Liver (tissue), 9 donors: ENCODE measurements around the gene AJM1. TPM values are rescaled to one million over a fixed set of nuclear protein-coding genes. Genes with fewer than 3 reads are reported as not detected.

Experiments
- DNase-seq: peaks from one replicate; pipeline ENCODE4 v3.0.0-alpha.2; 2017; ENCODE audit warnings: low spot score
- H3K27ac ChIP-seq, 2 donors: one replicate each; pipeline ENCODE4 v1.7.0; 2013; ENCODE audit warnings: inconsistent platforms in 2 of 2, low read length in 2 of 2, control low read depth in 1 of 2, low read depth in 1 of 2, mild to moderate bottlenecking in 1 of 2
- H3K27me3 ChIP-seq, 4 donors: one replicate each; pipeline versions ENCODE4 v1.6.1 to v1.7.0; 2013; ENCODE audit warnings: low read length in 3 of 4, inconsistent platforms in 1 of 4, mild to moderate bottlenecking in 1 of 4, moderate library complexity in 1 of 4; ENCODE audit not compliant: control insufficient read depth in 4 of 4, insufficient read depth in 4 of 4
- H3K36me3 ChIP-seq, 4 donors: one replicate each; pipeline versions ENCODE4 v1.6.1 to v1.7.0; 2013; ENCODE audit warnings: low read length in 3 of 4, mild to moderate bottlenecking in 3 of 4, low read depth in 1 of 4, moderate library complexity in 1 of 4; ENCODE audit not compliant: control insufficient read depth in 4 of 4, insufficient read depth in 3 of 4
- H3K4me1 ChIP-seq, 4 donors: one replicate each; pipeline versions ENCODE4 v1.6.1 to v1.7.0; 2013; ENCODE audit warnings: low read length in 3 of 4, mild to moderate bottlenecking in 3 of 4, moderate library complexity in 1 of 4; ENCODE audit not compliant: control insufficient read depth in 4 of 4, insufficient read depth in 4 of 4
- H3K4me3 ChIP-seq, 3 donors: one replicate each; pipeline versions ENCODE4 v1.6.1 to v1.7.0; 2013; ENCODE audit warnings: low read length in 3 of 3, control low read depth in 1 of 3, low read depth in 1 of 3, mild to moderate bottlenecking in 1 of 3
- H3K9ac ChIP-seq, 2 donors: one replicate each; pipeline ENCODE4 v1.7.0; 2013; ENCODE audit warnings: low read length in 2 of 2, mild to moderate bottlenecking in 2 of 2, moderate library complexity in 2 of 2, control low read depth in 1 of 2, low read depth in 1 of 2
- H3K9me3 ChIP-seq, 4 donors: one replicate each; pipeline versions ENCODE4 v1.6.1 to v1.7.0; 2013; ENCODE audit warnings: low read length in 3 of 4; ENCODE audit not compliant: control insufficient read depth in 4 of 4
- CTCF ChIP-seq: fragments of 150-350 bp; IDR thresholded peaks from 2 replicates; pipeline ENCODE4 v1.5.1; 2017; ENCODE audit warnings: improper control_type of control experiment, low read depth, low read length; ENCODE audit not compliant: missing input control
- EGR1 ChIP-seq, 2 donors: IDR thresholded peaks; 2 replicates each; pipeline ENCODE4 v1.6.1; 2016 to 2018; ENCODE audit warnings: antibody characterized with exemption in 2 of 2, low read depth in 2 of 2
- FOXA1 ChIP-seq: IDR thresholded peaks from 2 replicates; pipeline ENCODE4 v1.6.1; 2016; ENCODE audit warnings: antibody characterized with exemption
- FOXA2 ChIP-seq: IDR thresholded peaks from 2 replicates; pipeline ENCODE4 v1.6.1; 2016; ENCODE audit warnings: antibody characterized with exemption
- HNF4G ChIP-seq: IDR thresholded peaks from 2 replicates; pipeline ENCODE4 v1.6.1; 2016; ENCODE audit warnings: antibody characterized with exemption
- MAX ChIP-seq: IDR thresholded peaks from 2 replicates; pipeline ENCODE4 v1.6.1; 2016; ENCODE audit warnings: antibody characterized with exemption
- RAD21 ChIP-seq, 2 donors: IDR thresholded peaks; 2 replicates each; pipeline ENCODE4 v1.6.1; 2016; ENCODE audit warnings: antibody characterized with exemption in 2 of 2, mild to moderate bottlenecking in 2 of 2
- SP1 ChIP-seq: IDR thresholded peaks from 2 replicates; pipeline ENCODE4 v1.6.1; 2018; ENCODE audit warnings: antibody characterized with exemption, mild to moderate bottlenecking
- YY1 ChIP-seq: IDR thresholded peaks from 2 replicates; pipeline ENCODE4 v1.6.1; 2016; ENCODE audit warnings: antibody characterized with exemption, mild to moderate bottlenecking
- WGBS: extraction: QIAGEN DNeasy Blood & Tissue Kit; methylation state at CpG from one replicate; pipeline ENCODE4 v1.1.7; 2013; 5-methylcytosine and 5-hydroxymethylcytosine counted together
- polyA plus RNA-seq, 2 donors: library from polyadenylated mRNA; stranded (reverse) in 1 of 2; unstranded in 1 of 2; fragments of 200-250 nt in 1 of 2; fragments of >200 nt in 1 of 2; fragmentation: Nextera tagmentation in 1 of 2; extraction: Ambion mirVana in 1 of 2; gene quantifications; one replicate each; pipeline versions ENCODE4 v1.2.1 to v1.2.3, GENCODE V29; 2013 to 2015
- total RNA-seq, 2 donors: library from RNA; depleted of rRNA; stranded (reverse); fragments of >200 nt; gene quantifications; one replicate each; pipeline ENCODE4 v1.2.3, GENCODE V29; 2014
- TF ChIP-seq, protein P1 (sequence below): IDR thresholded peaks from 2 replicates; pipeline ENCODE4 v1.6.1; 2016; ENCODE audit warnings: antibody characterized with exemption
- TF ChIP-seq, protein P2 (sequence below): IDR thresholded peaks from 2 replicates; pipeline ENCODE4 v1.6.1; 2016; ENCODE audit warnings: antibody characterized with exemption, mild to moderate bottlenecking
- donor health status: healthy.
- donor health status: healthy.
- donor health status: healthy.
- donor health status: healthy.
- donor health status: healthy.

Gene AJM1
- total and polyA plus RNA-seq, 4 donors = 0.56 to 2.3 (median 0.82) TPM

DNA sequence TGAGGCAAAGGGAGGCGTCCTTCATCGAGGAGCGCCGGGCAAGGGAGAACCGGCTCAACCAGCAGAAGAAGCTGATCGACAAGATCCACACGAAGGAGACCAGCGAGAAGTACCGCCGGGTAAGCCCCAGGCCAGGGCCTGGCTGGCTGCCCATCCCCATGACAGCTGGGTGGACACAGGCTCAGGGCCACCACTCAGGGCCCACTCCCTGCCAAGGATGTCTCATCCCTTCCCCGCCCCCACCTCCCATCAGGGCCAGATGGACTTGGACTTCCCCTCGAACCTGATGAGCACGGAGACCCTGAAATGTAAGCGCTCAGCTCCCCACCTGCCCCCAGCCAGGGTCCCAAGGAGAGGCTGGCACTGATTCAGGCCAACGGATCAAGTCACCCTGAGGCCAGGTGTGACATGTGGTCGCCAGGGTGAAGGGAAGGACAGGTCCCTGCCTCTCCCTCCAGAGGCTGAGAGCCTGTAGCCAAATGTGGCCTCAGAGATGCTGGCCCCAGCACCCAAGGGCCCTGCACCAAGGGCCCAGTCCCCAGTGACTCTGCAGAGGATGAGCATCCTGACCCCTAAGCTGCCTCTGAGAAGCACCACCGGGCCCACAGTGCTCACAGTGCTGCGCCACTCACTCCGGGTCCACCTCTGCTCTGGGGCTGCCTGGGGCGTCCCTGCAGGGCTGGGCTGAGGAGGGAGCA lies 37.6 kb upstream of the AJM1 start:
- DNase-seq = no peak
- H3K4me1 ChIP-seq = peaks cover 10 to 35% (median 31%) of the 10 kb centered on the region in 4 donors
- no peaks in the 10 kb centered on the region for H3K9me3 ChIP-seq
- H3K4me3 ChIP-seq = no peak overlapping the region
- no peaks in the 10 kb centered on the region for H3K27me3 ChIP-seq
- 97% methylated on average over 20 of the region's 20 CpGs for WGBS
- H3K36me3 ChIP-seq = no peaks in the 10 kb centered on the region
- H3K9ac ChIP-seq = no peak overlapping the region
- TF ChIP-seq, protein P1, sequence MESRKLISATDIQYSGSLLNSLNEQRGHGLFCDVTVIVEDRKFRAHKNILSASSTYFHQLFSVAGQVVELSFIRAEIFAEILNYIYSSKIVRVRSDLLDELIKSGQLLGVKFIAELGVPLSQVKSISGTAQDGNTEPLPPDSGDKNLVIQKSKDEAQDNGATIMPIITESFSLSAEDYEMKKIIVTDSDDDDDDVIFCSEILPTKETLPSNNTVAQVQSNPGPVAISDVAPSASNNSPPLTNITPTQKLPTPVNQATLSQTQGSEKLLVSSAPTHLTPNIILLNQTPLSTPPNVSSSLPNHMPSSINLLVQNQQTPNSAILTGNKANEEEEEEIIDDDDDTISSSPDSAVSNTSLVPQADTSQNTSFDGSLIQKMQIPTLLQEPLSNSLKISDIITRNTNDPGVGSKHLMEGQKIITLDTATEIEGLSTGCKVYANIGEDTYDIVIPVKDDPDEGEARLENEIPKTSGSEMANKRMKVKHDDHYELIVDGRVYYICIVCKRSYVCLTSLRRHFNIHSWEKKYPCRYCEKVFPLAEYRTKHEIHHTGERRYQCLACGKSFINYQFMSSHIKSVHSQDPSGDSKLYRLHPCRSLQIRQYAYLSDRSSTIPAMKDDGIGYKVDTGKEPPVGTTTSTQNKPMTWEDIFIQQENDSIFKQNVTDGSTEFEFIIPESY = no peak
- no peak for TF ChIP-seq YY1
- no peak for TF ChIP-seq CTCF
- no peak for TF ChIP-seq FOXA1
- TF ChIP-seq MAX = no peak
- TF ChIP-seq HNF4G = no peak
- no peak for TF ChIP-seq SP1
- TF ChIP-seq, protein P2, sequence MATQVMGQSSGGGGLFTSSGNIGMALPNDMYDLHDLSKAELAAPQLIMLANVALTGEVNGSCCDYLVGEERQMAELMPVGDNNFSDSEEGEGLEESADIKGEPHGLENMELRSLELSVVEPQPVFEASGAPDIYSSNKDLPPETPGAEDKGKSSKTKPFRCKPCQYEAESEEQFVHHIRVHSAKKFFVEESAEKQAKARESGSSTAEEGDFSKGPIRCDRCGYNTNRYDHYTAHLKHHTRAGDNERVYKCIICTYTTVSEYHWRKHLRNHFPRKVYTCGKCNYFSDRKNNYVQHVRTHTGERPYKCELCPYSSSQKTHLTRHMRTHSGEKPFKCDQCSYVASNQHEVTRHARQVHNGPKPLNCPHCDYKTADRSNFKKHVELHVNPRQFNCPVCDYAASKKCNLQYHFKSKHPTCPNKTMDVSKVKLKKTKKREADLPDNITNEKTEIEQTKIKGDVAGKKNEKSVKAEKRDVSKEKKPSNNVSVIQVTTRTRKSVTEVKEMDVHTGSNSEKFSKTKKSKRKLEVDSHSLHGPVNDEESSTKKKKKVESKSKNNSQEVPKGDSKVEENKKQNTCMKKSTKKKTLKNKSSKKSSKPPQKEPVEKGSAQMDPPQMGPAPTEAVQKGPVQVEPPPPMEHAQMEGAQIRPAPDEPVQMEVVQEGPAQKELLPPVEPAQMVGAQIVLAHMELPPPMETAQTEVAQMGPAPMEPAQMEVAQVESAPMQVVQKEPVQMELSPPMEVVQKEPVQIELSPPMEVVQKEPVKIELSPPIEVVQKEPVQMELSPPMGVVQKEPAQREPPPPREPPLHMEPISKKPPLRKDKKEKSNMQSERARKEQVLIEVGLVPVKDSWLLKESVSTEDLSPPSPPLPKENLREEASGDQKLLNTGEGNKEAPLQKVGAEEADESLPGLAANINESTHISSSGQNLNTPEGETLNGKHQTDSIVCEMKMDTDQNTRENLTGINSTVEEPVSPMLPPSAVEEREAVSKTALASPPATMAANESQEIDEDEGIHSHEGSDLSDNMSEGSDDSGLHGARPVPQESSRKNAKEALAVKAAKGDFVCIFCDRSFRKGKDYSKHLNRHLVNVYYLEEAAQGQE = no peak
- no peak for TF ChIP-seq RAD21 (IDR thresholded peaks at IDR 0.05)
- TF ChIP-seq EGR1 (IDR thresholded peaks at IDR 0.05; ENCODE audit: low read depth in 2 of 2) = no peak
- TF ChIP-seq FOXA2 = no peak
- H3K27ac ChIP-seq = no peak overlapping the region

- WGBS = 95% methylated on average over 12 of the region's 12 CpGs
- H3K27ac ChIP-seq = no peak overlapping the region
- H3K27me3 ChIP-seq = no peaks in the 10 kb centered on the region
- no peaks in the 10 kb centered on the region for H3K9me3 ChIP-seq
- H3K36me3 ChIP-seq = no peaks in the 10 kb centered on the region
- DNase-seq = no peak
- H3K4me1 ChIP-seq = peaks cover 7 to 37% (median 33%) of the 10 kb centered on the region in 4 donors
- no peak overlapping the region for H3K9ac ChIP-seq
- no peak for TF ChIP-seq RAD21 (IDR thresholded peaks at IDR 0.05)
- no peak overlapping the region for H3K4me3 ChIP-seq
These were observed 37.0 kb upstream of the AJM1 start for GRCh38 chr9:136805207-136805740.
